ACHN (cell line): ENCODE measurements around the gene C12orf60.
"Not testable (repeated sequence)": the region's sequence is repeated elsewhere in the genome, so short reads cannot be mapped to it uniquely, and the experiment has no call there.

Experiments
- DNase-seq: peaks from one replicate; pipeline ENCODE4 v3.0.0-alpha.2; 2015
- in situ Hi-C: cut with HindIII; loops from 2 replicates; pipeline ENCODE4 v1.10.0; 2017; ENCODE audit warnings: low sequenced_read_pairs, low pct_ligation_motif_present, low pct_unique_long_range_greater_than_20kb

The C12orf60 gene

DNA sequence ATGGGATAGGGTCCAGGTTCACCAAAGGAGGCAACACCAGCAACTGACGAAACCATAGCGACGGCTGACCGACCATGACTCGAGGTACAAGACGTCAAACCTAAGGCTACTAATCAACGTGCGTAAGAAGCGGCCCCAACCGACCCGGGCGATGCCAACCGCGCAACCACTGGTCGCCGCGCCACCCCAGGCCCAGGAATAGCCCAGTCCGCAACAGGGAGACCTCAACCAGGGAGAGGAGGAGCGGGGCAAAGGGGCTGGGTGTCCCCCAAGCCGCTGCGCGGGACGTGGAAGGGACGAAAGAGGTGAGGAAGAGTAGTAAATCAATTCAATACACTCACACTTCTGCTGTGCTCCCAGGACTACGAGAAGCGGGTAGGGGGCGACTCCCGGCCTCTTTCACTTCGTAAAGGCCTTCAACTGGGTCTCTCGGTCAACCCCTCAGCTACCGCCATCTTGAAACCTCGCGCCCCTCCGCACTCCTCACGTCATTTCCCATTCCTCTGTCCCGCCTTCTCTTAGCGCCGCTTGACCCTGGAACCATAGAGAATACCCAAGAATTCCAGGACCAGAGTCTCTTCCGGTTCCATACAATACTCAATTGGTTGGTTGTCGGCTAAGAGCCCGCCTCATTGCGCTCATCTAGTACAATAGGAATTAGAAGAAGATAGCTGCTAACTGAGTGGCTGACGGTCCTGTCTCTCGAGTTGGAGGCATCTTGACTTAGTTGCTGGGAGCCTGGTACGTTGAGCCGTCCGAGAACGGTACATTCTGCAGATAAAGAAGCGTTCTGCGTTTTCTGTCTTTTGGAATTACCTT lies at the start of gene C12orf60, which contains the start of gene WBP11:
Gene C12orf60 (plus strand): TSS at position 660 of the 819 bp plus-strand sequence. CDS start 19,266 bp downstream, outside the sequence.
Gene WBP11 (minus strand): TSS at position 468 of the 819 bp plus-strand sequence. CDS start 2,095 bp downstream, outside the sequence.
- DNase-seq = peak; percentile 100
- in situ Hi-C loops = no loop called here

- in situ Hi-C loops = no loop called here
- DNase-seq = peak; percentile 24
These were observed 46.9 kb upstream of the C12orf60 start for GRCh38 chr12:14756334-14757143.

GRCh38 chr12:14759711-14760280 lies 43.7 kb upstream of the C12orf60 start:
- in situ Hi-C loops, DNase-seq: not testable (repeated sequence)

GRCh38 chr12:14765398-14765797 lies 38.1 kb upstream of the C12orf60 start:
- DNase-seq = no peak
- in situ Hi-C loops = no loop called here

GRCh38 chr12:14766020-14766419 lies 37.5 kb upstream of the C12orf60 start:
- in situ Hi-C loops, DNase-seq: not testable (repeated sequence)

DNA sequence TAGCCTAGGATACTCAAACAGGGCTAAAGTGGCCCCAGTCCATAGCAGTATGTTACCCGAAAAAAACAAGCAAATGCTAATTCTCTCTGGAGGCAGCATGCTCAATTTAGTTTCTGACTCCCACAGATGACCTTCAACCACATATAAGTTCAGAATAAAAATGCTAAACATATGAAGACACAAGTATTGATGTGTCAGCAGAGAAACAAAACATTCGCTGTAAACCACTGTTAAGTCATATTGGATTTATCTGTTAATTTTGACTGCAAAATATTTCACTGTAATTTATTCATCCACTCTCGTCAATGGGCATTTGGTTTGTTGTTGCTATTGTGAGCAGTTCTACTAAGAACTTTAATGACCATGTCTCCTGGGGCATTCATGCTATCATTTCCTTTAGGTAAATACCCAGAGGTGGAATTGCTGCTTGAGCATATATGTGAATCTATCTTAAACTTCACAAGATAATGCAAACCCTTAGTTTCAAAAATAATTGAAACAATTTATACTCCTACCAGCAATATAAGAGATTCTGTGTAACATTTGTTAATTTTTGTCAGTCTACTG lies 36.7 kb upstream of the C12orf60 start:
- in situ Hi-C loops = no loop called here
- DNase-seq = no peak

- in situ Hi-C loops = no loop called here
- no peak for DNase-seq
These were observed 35.9 kb upstream of the C12orf60 start for GRCh38 chr12:14767617-14768016.

DNA sequence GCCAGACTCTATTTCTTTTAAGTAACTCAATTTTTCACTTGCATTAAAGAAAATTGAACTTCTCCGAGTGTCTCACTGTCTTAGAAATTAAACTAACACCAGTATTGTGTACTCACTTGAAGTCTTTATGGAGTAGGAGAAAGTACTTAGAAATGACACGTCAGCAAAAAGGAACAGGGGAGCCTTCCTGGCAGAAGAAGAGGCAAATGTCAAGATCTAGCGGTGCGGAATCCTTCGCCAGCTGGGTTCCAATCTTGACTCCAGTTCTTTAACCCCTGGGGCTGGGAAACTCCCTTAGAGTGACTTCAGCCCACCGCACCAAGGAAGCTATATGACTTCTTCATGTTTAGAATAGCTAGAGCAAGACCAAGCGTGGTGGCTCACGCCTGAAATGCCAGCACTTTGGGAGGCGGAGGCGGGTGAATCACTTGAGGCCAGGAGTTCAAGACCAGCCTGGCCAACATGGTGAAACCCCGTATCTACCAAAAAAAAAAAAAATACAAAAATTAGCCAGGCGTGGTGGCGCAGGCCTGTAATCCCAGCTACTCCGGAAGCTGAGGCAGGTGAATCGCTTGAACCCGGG lies 34.6 kb upstream of the C12orf60 start:
- peak; percentile 12 for DNase-seq
- in situ Hi-C loops = no loop called here

DNA sequence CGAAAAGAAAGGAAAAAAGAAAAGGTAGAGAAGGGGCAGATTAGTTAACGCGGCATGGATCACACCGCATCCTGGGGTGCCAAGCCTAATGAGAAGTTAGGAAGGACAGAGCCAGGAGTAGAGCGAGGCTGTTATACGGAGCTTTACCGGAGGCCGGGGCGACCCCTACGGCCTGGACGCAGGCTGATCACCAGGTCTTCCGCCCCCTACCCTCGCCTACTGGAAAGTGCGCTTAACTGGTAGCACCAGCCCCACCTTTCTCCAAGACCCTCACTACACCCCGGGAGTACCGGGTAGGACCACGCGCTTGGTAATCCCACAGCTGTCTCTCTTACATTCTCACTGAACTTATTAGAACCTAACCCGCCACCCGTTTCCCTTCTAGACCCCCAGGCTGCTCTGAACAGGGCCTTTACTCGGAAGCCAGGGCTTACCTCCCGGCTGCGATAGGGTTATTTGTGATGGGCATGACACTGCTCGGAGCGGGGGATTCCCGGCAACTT lies 34.0 kb upstream of the C12orf60 start:
- DNase-seq = peak; percentile 70
- in situ Hi-C loops = no loop called here

- in situ Hi-C loops = no loop called here
- peak; percentile 92 for DNase-seq
These were observed 33.4 kb upstream of the C12orf60 start for GRCh38 chr12:14769969-14770495.

DNA sequence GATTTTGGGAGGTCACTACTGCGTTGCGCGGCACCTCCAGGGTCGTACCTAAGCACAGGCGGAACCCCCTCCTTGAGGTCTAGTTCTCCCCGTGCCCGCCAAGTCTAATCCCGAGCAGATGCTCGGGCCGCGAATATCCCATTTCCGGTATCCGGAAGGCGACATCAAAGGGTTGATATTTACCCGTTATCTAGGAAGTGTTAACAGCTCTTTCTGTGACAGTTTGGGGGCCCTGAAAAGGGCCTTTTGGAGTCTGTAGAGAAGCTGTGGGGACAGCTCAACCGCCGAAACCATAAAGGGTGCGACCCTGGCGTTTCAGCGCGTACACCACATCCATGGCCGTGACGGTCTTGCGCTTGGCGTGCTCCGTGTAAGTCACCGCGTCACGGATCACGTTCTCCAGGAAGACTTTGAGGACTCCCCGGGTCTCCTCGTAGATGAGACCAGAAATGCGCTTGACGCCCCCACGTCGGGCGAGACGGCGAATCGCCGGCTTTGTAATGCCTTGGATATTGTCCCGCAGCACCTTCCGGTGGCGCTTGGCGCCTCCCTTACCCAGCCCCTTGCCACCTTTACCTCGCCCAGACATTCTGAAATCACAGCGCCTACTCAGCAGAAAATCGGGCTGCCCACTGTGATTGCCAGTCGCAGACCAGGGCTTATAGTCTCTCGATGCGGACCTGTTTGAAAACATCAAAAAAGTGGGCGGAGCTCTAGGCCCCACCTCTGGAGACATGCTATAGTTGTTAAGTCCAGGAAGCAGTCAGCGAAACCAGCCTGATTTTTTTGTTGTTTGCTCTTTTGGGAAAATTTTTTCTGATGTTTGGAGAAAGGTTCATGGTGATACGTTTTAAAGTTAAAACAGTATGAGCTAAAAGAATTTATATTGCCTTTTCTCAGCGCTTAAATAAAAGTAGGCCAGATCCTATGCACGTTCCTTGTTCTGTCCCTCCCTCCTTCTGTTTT lies 32.7 kb upstream of the C12orf60 start:
- in situ Hi-C loops = no loop called here
- peak; percentile 99 for DNase-seq

GRCh38 chr12:14771651-14772137 lies 31.8 kb upstream of the C12orf60 start:
- in situ Hi-C loops = no loop called here
- peak; percentile 43 for DNase-seq

- DNase-seq = no peak
- in situ Hi-C loops = no loop called here
These were observed 30.5 kb upstream of the C12orf60 start for GRCh38 chr12:14772946-14773345.

DNA sequence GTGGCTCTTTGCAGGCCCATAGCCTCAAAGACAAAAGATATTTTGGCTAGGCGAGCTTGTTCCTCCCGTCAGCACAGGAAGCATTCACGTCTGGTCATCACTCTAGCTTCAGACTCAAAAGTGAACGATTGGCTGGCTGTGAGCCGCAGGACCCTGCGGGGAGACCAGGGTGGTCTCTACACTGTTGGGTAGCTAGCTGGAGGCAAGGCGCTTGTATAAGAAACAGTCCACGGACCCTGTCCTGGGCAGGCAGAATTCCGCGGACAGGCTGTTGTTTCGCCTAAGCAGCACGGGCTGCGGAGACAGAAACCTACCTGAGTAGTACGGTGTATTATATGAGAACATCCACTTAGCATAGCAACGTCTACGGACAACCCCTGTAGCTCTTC lies 29.8 kb upstream of the C12orf60 start:
- DNase-seq = no peak
- in situ Hi-C loops = no loop called here

DNA sequence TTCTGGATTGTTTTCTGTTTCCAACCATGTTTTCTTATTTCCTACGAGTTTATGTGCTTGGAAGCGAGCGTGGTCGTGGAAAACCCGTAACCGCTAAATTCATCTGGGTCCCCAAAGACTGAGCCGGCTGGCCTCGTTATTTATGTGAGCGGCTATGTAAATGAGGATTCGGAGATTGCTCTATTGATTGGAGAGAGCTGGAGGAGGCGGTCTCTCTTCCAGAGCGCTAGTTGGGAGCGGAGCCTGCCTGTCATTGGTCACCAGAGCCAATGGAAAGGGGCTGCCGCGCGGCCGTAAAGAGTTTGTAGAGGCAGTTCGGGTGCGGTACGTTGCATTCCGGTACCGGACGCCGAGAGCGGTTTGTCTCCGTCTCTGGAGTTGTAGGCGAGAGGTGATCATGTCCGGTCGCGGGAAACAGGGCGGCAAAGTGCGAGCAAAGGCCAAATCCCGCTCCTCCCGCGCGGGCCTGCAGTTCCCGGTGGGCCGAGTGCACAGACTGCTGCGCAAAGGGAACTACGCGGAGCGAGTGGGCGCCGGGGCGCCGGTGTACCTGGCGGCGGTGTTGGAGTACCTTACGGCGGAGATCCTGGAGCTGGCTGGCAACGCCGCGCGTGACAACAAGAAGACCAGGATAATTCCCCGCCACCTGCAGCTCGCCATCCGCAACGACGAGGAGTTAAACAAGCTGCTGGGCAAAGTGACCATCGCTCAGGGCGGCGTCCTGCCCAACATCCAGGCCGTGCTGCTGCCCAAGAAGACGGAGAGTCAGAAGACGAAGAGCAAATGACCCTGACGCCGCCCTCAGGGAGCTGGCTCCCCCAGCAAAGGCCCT lies 29.2 kb upstream of the C12orf60 start:
- DNase-seq = peak; percentile 100
- in situ Hi-C loops = no loop called here
